ENCODE results near the gene DSCAM. TPM values are rescaled to one million over a fixed set of nuclear protein-coding genes. Genes with fewer than 3 reads are reported as not detected.

Gene DSCAM
- total and polyA plus RNA-seq, 2 donors (not counting 3 experiments of a cell fraction or from before 2014, with no cell fraction given), result not detected

GRCh38 chr21:40760821-40761220 is 86.1 kb downstream of the DSCAM start:
- no peak overlapping the region for H3K27ac ChIP-seq (ENCODE audit: insufficient read depth, low read depth, low read length)
- no peak overlapping the region for H3K4me3 ChIP-seq (replicated peaks in 1 of 3; ENCODE audit: insufficient read depth in 1 of 3, low read depth in 1 of 3, low read length in 3 of 3)
- no peak overlapping the region for H3K4me2 ChIP-seq (ENCODE audit: insufficient read depth, low read length)
- H3K36me3 ChIP-seq (ENCODE audit: control insufficient read depth in 2 of 2, extremely low read depth in 1 of 2, insufficient read depth in 2 of 2, low read length in 2 of 2), result no peaks in the 10 kb centered on the region
- FAIRE-seq (no peak), DNase-seq (ENCODE audit: low read depth, low spot score) (no peak)
- H3K79me2 ChIP-seq (ENCODE audit: control insufficient read depth, insufficient read depth, low read length), result no peaks in the 10 kb centered on the region
- no TSS peak for BruUV-seq (replicated peaks)
- dilution Hi-C loops (cut with MboI; ENCODE audit: extremely low pct_ligation_motif_present, low sequenced_read_pairs) (no loop called here), intact Hi-C loops (cut with micrococcal nuclease) (no loop called here)
- no peaks in the 10 kb centered on the region for H3K27me3 ChIP-seq (ENCODE audit: control insufficient read depth in 2 of 2, insufficient read depth in 2 of 2, low read length in 2 of 2)
- POLR2A ChIA-PET, result no interaction called here
- H3K4me1 ChIP-seq (ENCODE audit: control insufficient read depth, extremely low read depth, insufficient read depth, low read length), result no peaks in the 10 kb centered on the region
- H3K9me1 ChIP-seq (replicated peaks; ENCODE audit: control insufficient read depth, extremely low read depth, insufficient read depth, low read length), result no peaks in the 10 kb centered on the region
- H2AFZ ChIP-seq (ENCODE audit: low read depth, low read length), result no peak overlapping the region
- TF ChIP-seq JUN (IDR thresholded peaks at IDR 0.05; ENCODE audit: borderline replicate concordance, insufficient read depth, insufficient read length, low read depth), result no peak
- TF ChIP-seq, protein P1, sequence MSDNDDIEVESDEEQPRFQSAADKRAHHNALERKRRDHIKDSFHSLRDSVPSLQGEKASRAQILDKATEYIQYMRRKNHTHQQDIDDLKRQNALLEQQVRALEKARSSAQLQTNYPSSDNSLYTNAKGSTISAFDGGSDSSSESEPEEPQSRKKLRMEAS (IDR thresholded peaks at IDR 0.05; ENCODE audit: insufficient read depth, insufficient read length), result no peak
- no peak for TF ChIP-seq GATA2 (IDR thresholded peaks at IDR 0.05; ENCODE audit: insufficient read depth, insufficient read length, low read depth, low read length)
- TF ChIP-seq FOS (IDR thresholded peaks at IDR 0.05; ENCODE audit: borderline replicate concordance, insufficient read depth, low read length), result no peak
- no peak for TF ChIP-seq POLR2AphosphoS5 (IDR thresholded peaks at IDR 0.05; ENCODE audit: insufficient read depth, low read depth, low read length)
- TF ChIP-seq EZH2 (IDR thresholded peaks at IDR 0.05; ENCODE audit: borderline replicate concordance, low read depth, low read length, severe bottlenecking), result no peak
- TF ChIP-seq CTCF (IDR thresholded peaks at IDR 0.05; ENCODE audit: extremely low read depth in 1 of 2, insufficient read depth in 1 of 2, low read depth in 1 of 2, low read length in 2 of 2), result no peak
- TF ChIP-seq MYC (IDR thresholded peaks at IDR 0.05; ENCODE audit: low read depth, low read length), result no peak
- H3K9me3 ChIP-seq (replicated peaks; ENCODE audit: control insufficient read depth, insufficient read depth, low read length), result peaks cover 9% of the 10 kb centered on the region
- CTCF ChIA-PET, result no interaction called here
- H3K9ac ChIP-seq (replicated peaks; ENCODE audit: extremely low read depth, insufficient read depth, low read length), result no peak overlapping the region
- H4K20me1 ChIP-seq (replicated peaks; ENCODE audit: control insufficient read depth, extremely low read depth, insufficient read depth, low read length), result no peaks in the 10 kb centered on the region
